Measurements from ENCODE around the gene LRRTM4.

Gene LRRTM4

GRCh38 chr2:77301441-77301840 lies 220.7 kb downstream of the LRRTM4 start:
- TF ChIP-seq CTCF (IDR thresholded peaks at IDR 0.05; ENCODE audit: extremely low read depth, missing control alignments) = no peak
- DNase-seq (ENCODE audit: low spot score) = no peak

DNA sequence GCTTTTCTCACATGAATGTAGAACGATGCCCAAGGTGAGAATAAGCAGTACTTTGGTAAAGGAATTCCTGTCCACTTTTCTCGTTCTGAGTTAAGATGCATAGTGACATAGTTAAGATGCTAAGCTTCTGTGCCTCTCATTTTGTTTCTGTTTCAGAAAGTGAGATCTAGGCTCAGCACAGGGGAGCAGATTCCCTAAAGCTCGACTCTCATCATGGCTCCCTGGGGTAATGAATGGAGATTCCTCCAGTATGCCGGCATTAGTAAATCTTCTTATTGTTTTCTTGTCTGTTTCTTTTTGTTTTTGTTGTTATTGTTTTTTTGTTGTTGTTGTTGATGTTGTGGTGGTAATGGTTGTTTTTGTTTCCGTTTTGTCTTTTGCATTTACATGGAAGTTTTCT lies 225.4 kb downstream of the LRRTM4 start:
- TF ChIP-seq CTCF (IDR thresholded peaks at IDR 0.05; ENCODE audit: extremely low read depth, missing control alignments) = no peak
- DNase-seq (ENCODE audit: low spot score) = no peak

- no peak for DNase-seq (ENCODE audit: low spot score)
Measured at GRCh38 chr2:77294474-77294873, 227.7 kb downstream of the LRRTM4 start.

DNA sequence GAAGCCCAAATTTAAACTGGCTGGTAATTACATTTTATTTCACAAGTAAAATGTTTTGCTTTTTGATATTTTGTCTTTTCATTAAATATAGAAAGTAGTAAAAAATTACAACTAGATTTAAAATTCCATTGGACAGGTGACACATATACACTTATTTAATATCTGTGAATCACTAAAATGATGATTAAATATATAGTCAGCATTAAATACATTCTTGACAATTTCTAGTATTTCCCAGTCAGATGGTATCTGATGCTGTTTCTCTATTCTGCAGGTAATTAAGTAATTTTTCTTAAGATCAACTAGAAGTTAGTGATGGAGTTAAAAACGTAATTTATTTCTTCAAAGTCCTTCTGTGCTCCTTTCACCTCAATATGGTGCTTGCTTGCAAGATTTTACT lies 237.8 kb downstream of the LRRTM4 start:
- no peak for DNase-seq (ENCODE audit: low spot score)
- TF ChIP-seq CTCF (IDR thresholded peaks at IDR 0.05; ENCODE audit: extremely low read depth, missing control alignments) = no peak

More at GRCh38 chr2:77294474-77294873, 227.7 kb downstream of the LRRTM4 start:
- no peak for TF ChIP-seq CTCF (IDR thresholded peaks at IDR 0.05; ENCODE audit: extremely low read depth, missing control alignments)

GRCh38 chr2:77271262-77271661 lies 250.9 kb downstream of the LRRTM4 start:
- no peak for TF ChIP-seq CTCF (IDR thresholded peaks at IDR 0.05; ENCODE audit: extremely low read depth, missing control alignments)

GRCh38 chr2:77270433-77270832 lies 251.7 kb downstream of the LRRTM4 start:
- DNase-seq (ENCODE audit: low spot score) = no peak
- TF ChIP-seq CTCF (IDR thresholded peaks at IDR 0.05; ENCODE audit: extremely low read depth, missing control alignments) = no peak

More at GRCh38 chr2:77271262-77271661, 250.9 kb downstream of the LRRTM4 start:
- DNase-seq (ENCODE audit: low spot score) = no peak

GRCh38 chr2:77268626-77269025 lies 253.6 kb downstream of the LRRTM4 start:
- DNase-seq (ENCODE audit: low spot score) = no peak
- no peak for TF ChIP-seq CTCF (IDR thresholded peaks at IDR 0.05; ENCODE audit: extremely low read depth, missing control alignments)
